Ishikawa (cell line): Measurements from ENCODE around the gene APEX1.

ENCODE experiments used
- CREB1 ChIP-seq: IDR thresholded peaks from 2 replicates; pipeline ENCODE4 v1.6.1; 2012; ENCODE audit warnings: low read depth
- EGR1 ChIP-seq: IDR thresholded peaks from 2 replicates; pipeline ENCODE4 v1.6.1; 2012
- EP300 ChIP-seq: IDR thresholded peaks from 2 replicates; pipeline ENCODE4 v1.6.1; 2012; ENCODE audit warnings: borderline replicate concordance
- RAD21 ChIP-seq: IDR thresholded peaks from 2 replicates; pipeline ENCODE4 v1.6.1; 2012; ENCODE audit warnings: low read depth
- REST ChIP-seq: IDR thresholded peaks from 2 replicates; pipeline ENCODE4 v1.6.1; 2012; ENCODE audit warnings: low read depth, mild to moderate bottlenecking
- TAF1 ChIP-seq: IDR thresholded peaks from 2 replicates; pipeline ENCODE4 v1.6.1; 2012; ENCODE audit warnings: low read depth, mild to moderate bottlenecking
- TCF12 ChIP-seq: IDR thresholded peaks from 2 replicates; pipeline ENCODE4 v1.6.1; 2012; ENCODE audit warnings: low read depth
- TEAD4 ChIP-seq: IDR thresholded peaks from 2 replicates; pipeline ENCODE4 v1.6.1; 2012
- USF1 ChIP-seq: IDR thresholded peaks from 2 replicates; pipeline ENCODE4 v1.6.1; 2012
- YY1 ChIP-seq: IDR thresholded peaks from 2 replicates; pipeline ENCODE4 v1.6.1; 2012; ENCODE audit warnings: low read depth

- TF ChIP-seq RAD21: no peak
- no peak for TF ChIP-seq TCF12
- TF ChIP-seq REST: no peak
- TF ChIP-seq TEAD4: no peak
- no peak for TF ChIP-seq USF1
- no peak for TF ChIP-seq YY1
- TF ChIP-seq EP300: no peak
- TF ChIP-seq TAF1: no peak
- peak; percentile 7; the same call in 1 of the 2 replicates for TF ChIP-seq EGR1
- no peak for TF ChIP-seq CREB1
Measured at GRCh38 chr14:20440882-20441281, 14.1 kb upstream of the APEX1 start.
